Measurements from ENCODE around the gene SEH1L.
"Not testable (repeated sequence)": the region's sequence is repeated elsewhere in the genome, so short reads cannot be mapped to it uniquely, and the experiment has no call there.

Gene SEH1L

GRCh38 chr18:12943215-12943614, 4.6 kb upstream of the SEH1L start:
- no peak for DNase-seq (ENCODE audit: low read depth)

GRCh38 chr18:12944709-12945108, 3.1 kb upstream of the SEH1L start:
- peak; percentile 74 for DNase-seq (ENCODE audit: low read depth)

- DNase-seq (ENCODE audit: low read depth): peak; percentile 97
These were observed 1.1 kb upstream of the SEH1L start for GRCh38 chr18:12946549-12947284.

GRCh38 chr18:12948050-12948804, 416 bp downstream of the SEH1L start:
- DNase-seq (ENCODE audit: low read depth): peak; percentile 94

- no peak for DNase-seq (ENCODE audit: low read depth)
These were observed 10.7 kb downstream of the SEH1L start for GRCh38 chr18:12958478-12958877.

- no peak for DNase-seq (ENCODE audit: low read depth)
These were observed 12.6 kb downstream of the SEH1L start for GRCh38 chr18:12960395-12960794.

- DNase-seq (ENCODE audit: low read depth): no peak
These were observed 13.1 kb downstream of the SEH1L start for GRCh38 chr18:12960853-12961397.

- no peak for DNase-seq (ENCODE audit: low read depth)
These were observed 15.3 kb downstream of the SEH1L start for GRCh38 chr18:12963069-12963468.

GRCh38 chr18:12968115-12968514, 20.3 kb downstream of the SEH1L start:
- DNase-seq (ENCODE audit: low read depth): no peak

GRCh38 chr18:12968619-12969018, 20.8 kb downstream of the SEH1L start:
- DNase-seq (ENCODE audit: low read depth): no peak

GRCh38 chr18:12973562-12974213, 25.9 kb downstream of the SEH1L start:
- no peak for DNase-seq (ENCODE audit: low read depth)

- DNase-seq (ENCODE audit: low read depth): no peak
These were observed 27.7 kb downstream of the SEH1L start for GRCh38 chr18:12975488-12975887.

GRCh38 chr18:12976305-12976704, 28.5 kb downstream of the SEH1L start:
- DNase-seq (ENCODE audit: low read depth): no peak

GRCh38 chr18:12980065-12980464, 32.3 kb downstream of the SEH1L start:
- not testable (repeated sequence) for DNase-seq (ENCODE audit: low read depth)

GRCh38 chr18:12989397-12990122, 41.7 kb downstream of the SEH1L start:
- DNase-seq (ENCODE audit: low read depth): no peak

- DNase-seq (ENCODE audit: low read depth): no peak
These were observed 42.3 kb downstream of the SEH1L start for GRCh38 chr18:12990123-12990475.

- DNase-seq (ENCODE audit: low read depth): no peak
These were observed 42.8 kb downstream of the SEH1L start for GRCh38 chr18:12990641-12990966.

GRCh38 chr18:12990967-12991820, 43.4 kb downstream of the SEH1L start, which contains the start of gene CEP192:
CEP192 (plus strand) TSS chr18:12991362; CDS start chr18:12999425, 8,063 bp downstream.
- peak; percentile 98 for DNase-seq (ENCODE audit: low read depth)

- no peak for DNase-seq (ENCODE audit: low read depth)
These were observed 44.0 kb downstream of the SEH1L start for GRCh38 chr18:12991821-12992179.

GRCh38 chr18:12993439-12993838, 45.6 kb downstream of the SEH1L start:
- DNase-seq (ENCODE audit: low read depth): no peak

GRCh38 chr18:12995424-12995823, 47.6 kb downstream of the SEH1L start:
- DNase-seq (ENCODE audit: low read depth): no peak

All from fibroblast of gingiva (primary cell).